HT-29 (cell line): ENCODE measurements around the gene CHCHD4. TPM values are rescaled to one million over a fixed set of nuclear protein-coding genes. Genes with fewer than 3 reads are reported as not detected.
A peak's percentile ranks its signal among the peaks of the same experiment; 100 is the strongest.
"Not testable (repeated sequence)": the region's sequence is repeated elsewhere in the genome, so short reads cannot be mapped to it uniquely, and the experiment has no call there.

Experiments used
- DNase-seq: peaks from one replicate; pipeline ENCODE4 v3.0.0-alpha.2; 2015; ENCODE audit warnings: low spot score
- total RNA-seq: library from RNA; depleted of rRNA; stranded (reverse); fragments of >200 nt; shearing (Covaris generic); gene quantifications from 2 replicates; pipeline ENCODE4 v1.2.3, GENCODE V29; 2014

CHCHD4 gene
- total RNA-seq, 1 experiment from 2014 or later: 11.7 TPM

- no peak for DNase-seq
These were observed 10.9 kb upstream of the CHCHD4 start for GRCh38 chr3:14135581-14135980.

- no peak for DNase-seq
These were observed 9.6 kb upstream of the CHCHD4 start for GRCh38 chr3:14134291-14134690.

- no peak for DNase-seq
These were observed 9.2 kb upstream of the CHCHD4 start for GRCh38 chr3:14133876-14134275.

- peak; percentile 33 for DNase-seq
These were observed 8.6 kb upstream of the CHCHD4 start for GRCh38 chr3:14133188-14133800.

- DNase-seq: no peak
These were observed 8.0 kb upstream of the CHCHD4 start for GRCh38 chr3:14132689-14133088.

- DNase-seq: no peak
These were observed 7.5 kb upstream of the CHCHD4 start for GRCh38 chr3:14132120-14132519.

- DNase-seq: no peak
These were observed 6.5 kb upstream of the CHCHD4 start for GRCh38 chr3:14131134-14131533.

GRCh38 chr3:14130707-14131106 lies 6.0 kb upstream of the CHCHD4 start:
- DNase-seq: no peak

GRCh38 chr3:14130230-14130629 lies 5.6 kb upstream of the CHCHD4 start:
- DNase-seq: no peak

- DNase-seq: no peak
These were observed 4.6 kb upstream of the CHCHD4 start for GRCh38 chr3:14129296-14129695.

- no peak for DNase-seq
These were observed 4.1 kb upstream of the CHCHD4 start for GRCh38 chr3:14128724-14129123.

- no peak for DNase-seq
These were observed 3.0 kb upstream of the CHCHD4 start for GRCh38 chr3:14127516-14128161.

GRCh38 chr3:14126887-14127505 lies 2.3 kb upstream of the CHCHD4 start:
- no peak for DNase-seq

GRCh38 chr3:14126017-14126886 lies 1.6 kb upstream of the CHCHD4 start:
- no peak for DNase-seq

- DNase-seq: peak; percentile 74
These were observed 735 bp upstream of the CHCHD4 start for GRCh38 chr3:14125193-14126016.

- peak; percentile 42 for DNase-seq
These were observed 451 bp downstream of the CHCHD4 start for GRCh38 chr3:14124223-14124614.

- DNase-seq: no peak
These were observed 1.1 kb downstream of the CHCHD4 start for GRCh38 chr3:14123308-14124222.

GRCh38 chr3:14122301-14122700 lies 2.4 kb downstream of the CHCHD4 start:
- no peak for DNase-seq

- no peak for DNase-seq
These were observed 2.8 kb downstream of the CHCHD4 start for GRCh38 chr3:14121859-14122258.

- DNase-seq: not testable (repeated sequence)
These were observed 3.7 kb downstream of the CHCHD4 start for GRCh38 chr3:14120921-14121448.
